GM12892 (cell line): ENCODE measurements around the gene BCL2L2.

Experiments used
- POLR2A ChIP-seq: IDR thresholded peaks from 2 replicates; pipeline ENCODE4 v1.6.1; 2011; ENCODE audit warnings: low read depth, low read length, control low read depth
- TAF1 ChIP-seq: IDR thresholded peaks from 2 replicates; pipeline ENCODE4 v1.6.1; 2011; ENCODE audit warnings: low read depth, mild to moderate bottlenecking, control low read depth, low read length, borderline replicate concordance

- TF ChIP-seq TAF1 (no peak), POLR2A (no peak)
Observed at GRCh38 chr14:23358553-23359166, 52.0 kb downstream of the BCL2L2 start.
